ENCODE data around the gene SPPL2A. TPM values are rescaled to one million over a fixed set of nuclear protein-coding genes. Genes with fewer than 3 reads are reported as not detected.

Gene SPPL2A
- total and polyA plus RNA-seq, 9 of the 15 experiments (the other 6 are each of a cell fraction or from before 2014, with no cell fraction given), result 9.8 to 66.1 (median 38.0) TPM

GRCh38 chr15:50686469-50687301 is 78.8 kb downstream of the SPPL2A start, which contains the start of gene TRPM7 (continued):
- TF ChIP-seq ZNF592 (IDR thresholded peaks at IDR 0.05) (peak; percentile 92), ZNF165 (CRISPR knock-in tag; IDR thresholded peaks at IDR 0.05; ENCODE audit: borderline replicate concordance) (0 out of 2 replicates have a peak, but pooled peaks have one; percentile 39), ZNF639 (CRISPR knock-in tag; conservative IDR thresholded peaks at IDR 0.05 in 1 of 2, IDR thresholded peaks at IDR 0.05 in 1 of 2) (peak in 1 of 2 experiments; percentile 79; a peak in 2 of 4 replicates), AFF1 (IDR thresholded peaks at IDR 0.05; ENCODE audit: low read depth in 1 of 2, partially characterized antibody in 2 of 2) (peak; percentile 34 to 35), ZBTB33 (CRISPR knock-in tag; IDR thresholded peaks at IDR 0.05) (peak; percentile 50; the same call in 1 of the 2 replicates), LCOR (CRISPR knock-in tag; IDR thresholded peaks at IDR 0.05) (0 out of 2 replicates have a peak, but pooled peaks have one; percentile 47), VEZF1 (CRISPR knock-in tag; IDR thresholded peaks at IDR 0.05) (no peak), JUN (IDR thresholded peaks at IDR 0.05; ENCODE audit: borderline replicate concordance, low read depth, low read length) (peak; percentile 77; the same call in 1 of the 2 replicates), JUN (CRISPR knock-in tag; IDR thresholded peaks at IDR 0.05; ENCODE audit: borderline replicate concordance) (no peak), POLR3G (IDR thresholded peaks at IDR 0.05; ENCODE audit: extremely low read depth, insufficient read length, insufficient replicate concordance) (no peak)
